GM12878 (cell line): Measurements from ENCODE around the gene PLA2G5.

Experiments
- BACH1 ChIP-seq: fragments of 450-650 bp; IDR thresholded peaks from 2 replicates; pipeline ENCODE4 v1.6.1; 2017; ENCODE audit warnings: mild to moderate bottlenecking, borderline replicate concordance
- CBX3 ChIP-seq: fragments of 200-600 bp; sonication (generic); IDR thresholded peaks from 2 replicates; pipeline ENCODE4 v1.6.1; 2016; ENCODE audit warnings: low read depth, borderline replicate concordance
- EGR1 ChIP-seq, 2 experiments: IDR thresholded peaks; 1 replicate in 1 of 2; 2 replicates in 1 of 2; pipeline ENCODE4 v1.6.1; 2011 to 2012; ENCODE audit warnings: low read depth in 2 of 2, low read length in 2 of 2, borderline replicate concordance in 1 of 2, mild to moderate bottlenecking in 1 of 2, moderate library complexity in 1 of 2
- EP300 ChIP-seq, 2 experiments: fragments of 150-350 bp in 1 of 2; IDR thresholded peaks; 2 replicates each; pipeline ENCODE4 v1.6.1; 2011 to 2012; ENCODE audit warnings: low read depth in 2 of 2, low read length in 2 of 2, borderline replicate concordance in 1 of 2, improper control_type of control experiment in 1 of 2, inconsistent platforms in 1 of 2; ENCODE audit not compliant: control insufficient read depth in 1 of 2
- MXI1 ChIP-seq: fragments of 150-350 bp; IDR thresholded peaks from 2 replicates; pipeline ENCODE4 v1.6.1; 2011; ENCODE audit warnings: low read depth, mild to moderate bottlenecking, inconsistent platforms, low read length, improper control_type of control experiment
- MYC ChIP-seq: IDR thresholded peaks from 2 replicates; pipeline ENCODE4 v1.6.1; 2011; ENCODE audit warnings: mild to moderate bottlenecking, low read length, moderate library complexity, inconsistent platforms; ENCODE audit not compliant: insufficient read depth, insufficient replicate concordance, insufficient read length, severe bottlenecking
- PAX8 ChIP-seq: fragments of 450-650 bp; IDR thresholded peaks from 2 replicates; pipeline ENCODE4 v1.6.1; 2017; ENCODE audit warnings: mild to moderate bottlenecking, moderate library complexity
- POLR2A ChIP-seq: IDR thresholded peaks from 2 replicates; pipeline ENCODE4 v1.6.1; 2011; ENCODE audit warnings: low read depth, mild to moderate bottlenecking, low read length
- SREBF1 ChIP-seq: IDR thresholded peaks from 2 replicates; pipeline ENCODE4 v1.6.1; 2012; ENCODE audit warnings: mild to moderate bottlenecking, low read length
- TCF12 ChIP-seq: IDR thresholded peaks from 2 replicates; pipeline ENCODE4 v1.6.1; 2011; ENCODE audit warnings: low read depth, mild to moderate bottlenecking, low read length
- TF ChIP-seq, protein P1 (sequence below), 3 experiments: IDR thresholded peaks in 2 of 3; conservative IDR thresholded peaks in 1 of 3; 2 replicates each; pipeline ENCODE4 v1.5.1; 2011; ENCODE audit warnings: low read depth in 3 of 3, low read length in 3 of 3, mild to moderate bottlenecking in 3 of 3, control low read depth in 2 of 3, moderate library complexity in 2 of 3, inconsistent platforms in 1 of 3, mixed read lengths in 1 of 3; ENCODE audit not compliant: control insufficient read depth in 2 of 3, insufficient read depth in 1 of 3; ENCODE audit errors: extremely low read depth in 1 of 3

GRCh38 chr1:20073256-20073655 is 3.3 kb downstream of the PLA2G5 start:
- TF ChIP-seq PAX8 (no peak), BACH1 (no peak), EGR1 (IDR thresholded peaks at IDR 0.05; ENCODE audit: borderline replicate concordance in 1 of 2, low read depth in 2 of 2, low read length in 2 of 2) (no peak), EP300 (IDR thresholded peaks at IDR 0.05; ENCODE audit: borderline replicate concordance in 1 of 2, control insufficient read depth in 1 of 2, low read depth in 2 of 2, low read length in 2 of 2) (no peak), POLR2A (no peak), MXI1 (no peak), CBX3 (no peak), TCF12 (no peak), MYC (no peak), SREBF1 (no peak)
- TF ChIP-seq, protein P1, sequence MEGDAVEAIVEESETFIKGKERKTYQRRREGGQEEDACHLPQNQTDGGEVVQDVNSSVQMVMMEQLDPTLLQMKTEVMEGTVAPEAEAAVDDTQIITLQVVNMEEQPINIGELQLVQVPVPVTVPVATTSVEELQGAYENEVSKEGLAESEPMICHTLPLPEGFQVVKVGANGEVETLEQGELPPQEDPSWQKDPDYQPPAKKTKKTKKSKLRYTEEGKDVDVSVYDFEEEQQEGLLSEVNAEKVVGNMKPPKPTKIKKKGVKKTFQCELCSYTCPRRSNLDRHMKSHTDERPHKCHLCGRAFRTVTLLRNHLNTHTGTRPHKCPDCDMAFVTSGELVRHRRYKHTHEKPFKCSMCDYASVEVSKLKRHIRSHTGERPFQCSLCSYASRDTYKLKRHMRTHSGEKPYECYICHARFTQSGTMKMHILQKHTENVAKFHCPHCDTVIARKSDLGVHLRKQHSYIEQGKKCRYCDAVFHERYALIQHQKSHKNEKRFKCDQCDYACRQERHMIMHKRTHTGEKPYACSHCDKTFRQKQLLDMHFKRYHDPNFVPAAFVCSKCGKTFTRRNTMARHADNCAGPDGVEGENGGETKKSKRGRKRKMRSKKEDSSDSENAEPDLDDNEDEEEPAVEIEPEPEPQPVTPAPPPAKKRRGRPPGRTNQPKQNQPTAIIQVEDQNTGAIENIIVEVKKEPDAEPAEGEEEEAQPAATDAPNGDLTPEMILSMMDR (IDR thresholded peaks at IDR 0.05 in 2 of 3, conservative IDR thresholded peaks at IDR 0.05 in 1 of 3; ENCODE audit: control insufficient read depth in 2 of 3, extremely low read depth in 1 of 3, insufficient read depth in 1 of 3, low read depth in 3 of 3, low read length in 3 of 3) = no peak
